ENCODE results near the gene XXYLT1.

XXYLT1 gene

GRCh38 chr3:195095704-195096036 lies 175.3 kb downstream of the XXYLT1 start:
- Histone ChIP-seq H3K9me3 (ENCODE audit: control insufficient read depth, insufficient read depth, low read depth, low read length) (no peaks in the 10 kb centered on the region), H3K27ac (ENCODE audit: extremely low read depth, low read depth, low read length) (no peak overlapping the region), H3K36me3 (ENCODE audit: control insufficient read depth in 2 of 2, insufficient read depth in 1 of 2, low read length in 2 of 2) (no peaks in the 10 kb centered on the region), H3K4me3 (ENCODE audit: low read depth, low read length) (no peak overlapping the region), H3K4me1 (ENCODE audit: control insufficient read depth, insufficient read depth, low read length) (no peaks in the 10 kb centered on the region)
- ChIA-PET CTCF (interaction anchor here (0.5 to 0.6 kb wide), 2 partner anchors 11 to 130 kb away, joined by 3 read pairs; no protein-coding TSS in a partner anchor), POLR2A (no interaction called here)
- no peak for TF ChIP-seq ZNF677 (tag by site-specific recombination; IDR thresholded peaks at IDR 0.05)
- TF ChIP-seq ZNF530 (tag by site-specific recombination; IDR thresholded peaks at IDR 0.05; ENCODE audit: low read depth) = no peak
- TF ChIP-seq ZSCAN5A (tag by site-specific recombination; IDR thresholded peaks at IDR 0.05) = no peak
- TF ChIP-seq ZNF221 (tag by site-specific recombination; IDR thresholded peaks at IDR 0.05; ENCODE audit: borderline replicate concordance) = no peak
- TF ChIP-seq ZNF157 (tag by site-specific recombination; IDR thresholded peaks at IDR 0.05) = no peak
- no peak for TF ChIP-seq ZNF266 (tag by site-specific recombination; IDR thresholded peaks at IDR 0.05; ENCODE audit: low read depth)
- no peak for TF ChIP-seq ZIC2 (tag by site-specific recombination; IDR thresholded peaks at IDR 0.05)
- no peak for TF ChIP-seq ZNF600 (tag by site-specific recombination; IDR thresholded peaks at IDR 0.05)
- TF ChIP-seq ZNF510 (tag by site-specific recombination; IDR thresholded peaks at IDR 0.05; ENCODE audit: insufficient replicate concordance) = no peak
- TF ChIP-seq ZNF169 (tag by site-specific recombination; IDR thresholded peaks at IDR 0.05) = no peak

- H3K27ac ChIP-seq (ENCODE audit: extremely low read depth, low read depth, low read length) = no peak overlapping the region
- ChIA-PET CTCF (no interaction called here), POLR2A (no interaction called here)
- H3K9me3 ChIP-seq (ENCODE audit: control insufficient read depth, insufficient read depth, low read depth, low read length) = no peaks in the 10 kb centered on the region
- H3K4me1 ChIP-seq (ENCODE audit: control insufficient read depth, insufficient read depth, low read length) = no peaks in the 10 kb centered on the region
- H3K4me3 ChIP-seq (ENCODE audit: low read depth, low read length) = no peak overlapping the region
- no peaks in the 10 kb centered on the region for H3K36me3 ChIP-seq (ENCODE audit: control insufficient read depth in 2 of 2, insufficient read depth in 1 of 2, low read length in 2 of 2)
- TF ChIP-seq ZNF596 (tag by site-specific recombination; IDR thresholded peaks at IDR 0.05) (no peak), ZBTB26 (tag by site-specific recombination; optimal IDR thresholded peaks at IDR 0.05) (peak; percentile 17), ZSCAN5A (tag by site-specific recombination; IDR thresholded peaks at IDR 0.05) (no peak), ZNF555 (tag by site-specific recombination; conservative IDR thresholded peaks at IDR 0.05) (no peak), ZNF629 (tag by site-specific recombination; IDR thresholded peaks at IDR 0.05) (peak; percentile 56; the same call in 1 of the 2 replicates), ZNF777 (tag by site-specific recombination; IDR thresholded peaks at IDR 0.05; ENCODE audit: borderline replicate concordance) (no peak), ZSCAN30 (tag by site-specific recombination; IDR thresholded peaks at IDR 0.05) (no peak), ZNF398 (tag by site-specific recombination; IDR thresholded peaks at IDR 0.05) (no peak), ZSCAN23 (tag by site-specific recombination; IDR thresholded peaks at IDR 0.05) (no peak), HIC1 (tag by site-specific recombination; IDR thresholded peaks at IDR 0.05) (peak; percentile 48), ZBTB44 (tag by site-specific recombination; IDR thresholded peaks at IDR 0.05) (peak; percentile 87), ZNF248 (tag by site-specific recombination; IDR thresholded peaks at IDR 0.05) (no peak), ZNF202 (tag by site-specific recombination; IDR thresholded peaks at IDR 0.05; ENCODE audit: borderline replicate concordance) (no peak), ZIC2 (tag by site-specific recombination; IDR thresholded peaks at IDR 0.05) (peak; percentile 57), GFI1B (tag by site-specific recombination; IDR thresholded peaks at IDR 0.05) (no peak)
These were observed 175.8 kb downstream of the XXYLT1 start for GRCh38 chr3:195095035-195095703.

Measured in HEK293 (cell line).